Fibroblast of skin of left biceps (primary cell): Measurements from ENCODE around the gene SPAG16.
A peak's percentile ranks its signal among the peaks of the same experiment; 100 is the strongest.
"Not testable (repeated sequence)": the region's sequence is repeated elsewhere in the genome, so short reads cannot be mapped to it uniquely, and the experiment has no call there.

Experiments
- DNase-seq, 2 experiments: peaks; one replicate each; pipeline ENCODE4 v3.0.0-alpha.2; 2013; ENCODE audit warnings: low read depth in 2 of 2

The SPAG16 gene

DNA sequence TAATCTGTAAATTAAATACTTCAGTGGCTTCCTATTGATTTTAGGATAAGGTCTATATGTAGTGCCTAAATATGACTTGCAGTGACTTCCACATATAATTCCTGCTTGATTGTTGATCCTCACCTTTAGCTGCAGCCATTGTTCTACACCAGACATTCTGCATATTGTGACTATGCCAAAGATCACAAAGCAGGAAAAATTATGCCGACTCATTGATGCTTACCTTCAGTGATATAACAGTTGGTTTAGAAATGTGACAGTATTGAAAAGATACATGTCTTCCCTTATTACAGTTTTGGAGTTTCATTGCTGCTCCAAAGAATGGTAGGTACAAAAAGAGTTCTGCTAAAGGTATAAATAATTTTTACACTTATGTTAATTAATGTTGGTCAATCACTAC, 12.3 kb upstream of the SPAG16 start:
- no peak for DNase-seq

DNA sequence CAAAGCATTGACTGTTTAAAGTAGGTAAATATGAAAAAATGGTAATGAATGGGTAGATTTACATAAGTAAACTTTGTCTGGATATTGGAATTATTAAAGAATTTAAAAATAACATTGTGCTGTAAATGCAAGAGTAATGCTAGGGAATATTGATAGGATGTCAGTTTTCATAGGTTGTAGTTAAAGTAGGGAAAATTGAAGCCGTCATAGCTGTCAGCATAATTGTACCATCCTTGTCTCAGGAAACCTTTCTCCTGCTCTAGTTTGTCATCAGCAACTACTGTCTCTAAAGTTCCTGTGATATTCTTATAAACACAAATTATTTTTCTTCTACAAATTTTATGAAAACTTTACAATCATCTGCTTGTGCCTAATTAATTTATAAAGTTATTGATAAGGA, 10.1 kb upstream of the SPAG16 start:
- no peak for DNase-seq

DNA sequence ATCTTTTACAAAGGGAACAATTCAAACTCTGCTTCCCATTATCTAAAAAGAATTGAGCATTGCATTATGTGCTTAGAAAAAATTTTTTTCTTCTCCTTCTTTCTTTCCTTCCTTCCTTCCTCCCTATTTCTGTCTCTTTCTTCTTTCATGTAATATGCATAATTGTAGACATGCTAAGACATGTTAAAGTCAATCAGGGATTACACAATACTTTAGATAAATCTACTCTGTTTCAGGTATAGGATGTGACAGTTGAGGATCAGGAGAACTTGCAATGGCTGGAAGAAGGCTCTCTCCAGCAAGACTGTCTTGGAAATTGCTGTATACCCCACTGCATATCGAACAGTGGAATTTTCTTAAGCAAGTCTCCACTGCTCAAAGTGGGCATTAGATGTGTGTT, 9.0 kb upstream of the SPAG16 start:
- DNase-seq: no peak

DNA sequence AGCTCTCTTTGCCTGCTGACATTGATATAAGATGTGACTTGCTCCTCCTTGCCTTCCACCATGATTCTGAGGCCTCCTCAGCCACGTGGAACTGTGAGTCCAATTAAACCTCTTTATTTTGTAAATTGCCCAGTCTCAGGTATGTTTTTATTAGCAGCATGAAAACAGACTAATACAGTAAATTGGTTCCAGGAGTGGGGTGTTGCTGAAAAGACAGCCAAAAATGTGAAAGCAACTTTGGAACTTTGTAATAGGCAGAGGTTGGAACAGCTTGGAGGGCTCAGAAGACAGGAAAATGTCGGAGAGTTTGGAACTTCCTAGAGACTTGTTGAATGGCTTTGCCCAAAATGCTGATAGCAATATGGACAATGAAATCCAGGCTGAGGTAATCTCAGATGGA, 7.1 kb upstream of the SPAG16 start:
- DNase-seq: not testable (repeated sequence)

DNA sequence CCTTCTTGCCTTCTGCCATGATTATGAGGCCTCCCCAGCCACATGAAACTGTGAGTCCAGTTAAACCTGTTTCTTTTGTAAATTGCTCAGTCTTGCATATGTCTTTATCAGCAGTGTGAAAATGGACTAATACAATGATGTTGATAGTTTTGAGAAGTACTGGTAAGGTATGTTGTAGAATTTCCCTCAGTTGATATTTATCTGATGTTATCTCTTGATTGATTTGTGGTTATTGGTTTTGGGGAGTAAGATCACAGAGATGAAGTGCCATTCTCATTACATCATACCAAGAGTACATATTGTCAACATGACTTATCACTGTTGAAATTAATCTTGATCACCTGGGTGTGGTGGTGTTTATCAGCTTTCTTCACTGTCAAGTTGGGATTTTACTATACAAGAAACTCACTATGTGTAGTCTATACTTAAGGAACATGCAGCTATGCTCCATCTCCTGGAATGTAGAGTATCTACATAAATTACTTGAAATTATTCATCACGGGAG, 5.1 kb upstream of the SPAG16 start:
- DNase-seq: no peak

DNA sequence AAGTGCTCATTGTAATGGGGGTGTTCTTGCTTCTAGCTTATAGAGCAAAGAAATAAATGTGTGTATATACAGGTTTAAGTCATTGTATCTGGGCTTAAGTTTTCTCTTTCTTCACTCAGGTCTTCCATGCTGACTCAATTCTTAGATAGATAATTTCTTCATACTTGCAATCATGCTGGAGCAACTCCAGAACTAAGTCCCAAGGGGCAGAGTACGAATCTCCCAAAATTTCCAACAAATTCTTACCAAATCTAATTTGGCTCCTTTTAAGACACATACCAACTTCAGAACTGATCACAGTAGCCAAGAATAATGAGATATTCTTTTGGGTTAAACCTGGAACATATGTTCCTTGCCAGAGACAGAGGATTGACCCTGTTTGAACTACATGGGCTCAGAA, 4.3 kb upstream of the SPAG16 start:
- peak; percentile 68 to 76 for DNase-seq

DNA sequence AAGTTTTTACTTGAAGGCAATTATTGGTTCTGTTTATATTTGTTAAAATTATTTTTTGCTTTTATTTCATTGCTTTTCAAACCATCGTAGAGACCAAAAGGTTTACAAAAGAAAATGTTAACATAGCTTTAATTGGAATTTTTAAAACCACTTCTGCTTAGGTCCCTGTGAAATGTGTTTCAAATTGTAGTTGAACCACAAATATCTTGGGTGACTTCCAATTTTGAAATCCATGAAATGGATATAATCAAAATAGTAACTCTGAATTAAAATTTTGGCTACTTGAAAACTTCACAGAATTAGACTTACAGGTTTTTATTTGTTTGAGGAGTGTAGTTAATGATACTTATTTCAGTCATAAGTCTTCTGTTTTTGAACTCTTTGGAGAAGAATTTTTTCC, 3.1 kb upstream of the SPAG16 start:
- peak; percentile 58 to 60 for DNase-seq

DNA sequence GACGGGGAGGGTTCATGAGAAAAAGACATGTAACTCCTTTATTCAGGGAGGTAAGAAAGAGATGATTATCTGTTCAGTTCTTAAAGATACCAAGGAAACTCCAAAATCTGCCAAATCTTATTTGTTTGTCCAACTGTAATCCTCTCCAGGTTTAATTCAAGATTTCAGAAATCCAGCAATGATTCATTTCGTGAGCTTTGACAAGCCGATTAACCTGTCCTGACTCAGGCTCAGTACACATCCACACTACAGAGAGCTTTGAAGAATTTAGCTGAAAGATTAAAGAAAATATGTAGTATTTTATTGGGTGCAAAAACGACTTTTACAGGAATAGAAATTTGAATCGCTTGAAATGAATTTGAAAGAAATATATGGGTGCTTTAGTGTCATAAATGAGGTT, 1.1 kb downstream of the SPAG16 start:
- DNase-seq: no peak

DNA sequence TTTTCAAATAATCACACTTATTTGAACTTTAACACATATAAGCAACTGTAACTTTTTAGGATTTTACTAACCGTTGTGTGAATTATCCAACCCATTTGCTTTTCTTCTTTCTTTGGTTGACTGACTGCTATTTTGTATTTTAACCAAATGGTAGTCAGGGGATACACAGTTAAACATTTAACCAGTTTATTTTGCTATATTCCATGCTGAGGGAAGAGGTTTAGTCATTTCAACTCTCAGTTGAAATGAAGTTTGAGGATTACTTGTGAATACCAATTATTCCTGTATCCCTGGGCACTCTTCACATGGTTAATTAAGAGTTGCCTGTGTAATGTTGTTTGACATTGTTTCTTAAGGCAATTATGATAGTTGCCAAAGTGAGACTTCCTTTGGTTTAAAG, 1.9 kb downstream of the SPAG16 start:
- no peak for DNase-seq

DNA sequence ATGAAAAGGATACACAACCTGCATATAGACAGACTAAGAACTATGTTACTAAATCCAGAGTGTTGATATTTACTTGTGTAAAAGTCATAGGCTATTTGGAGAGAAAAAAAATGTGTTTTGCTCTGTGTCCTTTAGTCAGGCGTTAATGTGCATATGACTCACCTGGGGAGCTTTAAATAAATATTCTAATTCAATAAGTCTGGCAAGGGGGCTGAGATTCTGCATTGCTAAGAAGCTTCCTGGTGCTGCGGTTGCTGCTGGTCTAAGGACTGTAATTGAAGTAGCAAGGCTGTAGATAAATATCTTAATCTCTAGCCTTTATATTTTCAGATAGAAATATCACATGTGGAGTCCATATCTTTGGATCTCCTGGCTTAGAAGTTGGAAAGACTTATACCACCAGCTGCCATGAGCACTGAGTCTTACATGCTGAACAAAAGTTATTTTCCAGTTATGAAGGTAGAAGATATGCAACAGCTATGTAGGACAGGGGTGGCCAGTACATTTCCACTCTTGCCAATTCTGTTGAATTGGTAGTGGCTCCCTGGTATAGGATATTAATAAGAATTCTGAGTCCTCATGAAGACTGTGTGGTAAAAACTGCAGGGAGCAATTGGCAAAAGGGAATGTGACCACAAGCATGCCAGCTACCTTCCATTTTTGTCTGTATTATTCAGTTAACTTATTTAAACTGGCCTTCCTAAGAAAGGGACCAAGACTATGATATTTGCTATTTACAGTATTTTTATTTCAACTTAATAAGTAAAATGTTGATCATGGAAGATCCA, 4.8 kb downstream of the SPAG16 start:
- no peak for DNase-seq

DNA sequence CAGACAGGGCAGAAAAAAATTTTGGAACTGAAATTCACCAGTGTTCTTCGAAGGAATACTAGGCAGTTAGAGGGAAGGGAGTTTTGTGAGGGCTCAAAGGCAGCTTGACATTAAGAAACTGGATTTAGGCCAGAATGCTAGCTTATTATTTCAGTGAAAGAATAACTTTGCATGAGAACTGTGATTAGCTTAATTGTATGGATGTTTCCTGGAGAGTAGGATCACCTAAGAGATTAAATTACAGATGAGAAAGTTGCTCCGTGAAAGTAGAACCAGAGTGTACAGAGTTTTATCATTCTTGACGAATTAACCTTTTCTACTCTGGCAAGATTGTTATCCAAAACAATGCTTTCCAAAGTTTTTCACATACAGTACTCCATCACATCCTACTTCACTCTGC, 6.2 kb downstream of the SPAG16 start:
- DNase-seq: no peak

DNA sequence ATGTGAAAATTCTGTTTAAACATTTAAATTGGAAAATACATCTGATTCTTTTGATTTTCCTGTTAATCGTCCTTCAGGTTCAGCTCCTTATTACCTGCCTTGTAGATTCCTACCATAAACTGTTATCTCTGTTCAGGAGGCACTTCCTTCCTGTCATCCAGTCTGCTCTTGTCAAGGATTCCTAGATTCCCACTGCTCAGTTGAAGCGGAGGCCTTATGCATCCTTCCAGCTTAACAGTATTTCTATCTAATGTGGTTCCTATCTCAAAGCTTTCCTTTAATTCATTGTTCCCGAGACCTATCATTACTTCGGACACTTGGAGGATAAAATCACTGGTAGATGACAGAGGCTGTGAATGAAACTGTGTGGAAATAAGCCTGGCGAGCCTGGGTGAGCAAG, 12.0 kb downstream of the SPAG16 start:
- DNase-seq: no peak

DNA sequence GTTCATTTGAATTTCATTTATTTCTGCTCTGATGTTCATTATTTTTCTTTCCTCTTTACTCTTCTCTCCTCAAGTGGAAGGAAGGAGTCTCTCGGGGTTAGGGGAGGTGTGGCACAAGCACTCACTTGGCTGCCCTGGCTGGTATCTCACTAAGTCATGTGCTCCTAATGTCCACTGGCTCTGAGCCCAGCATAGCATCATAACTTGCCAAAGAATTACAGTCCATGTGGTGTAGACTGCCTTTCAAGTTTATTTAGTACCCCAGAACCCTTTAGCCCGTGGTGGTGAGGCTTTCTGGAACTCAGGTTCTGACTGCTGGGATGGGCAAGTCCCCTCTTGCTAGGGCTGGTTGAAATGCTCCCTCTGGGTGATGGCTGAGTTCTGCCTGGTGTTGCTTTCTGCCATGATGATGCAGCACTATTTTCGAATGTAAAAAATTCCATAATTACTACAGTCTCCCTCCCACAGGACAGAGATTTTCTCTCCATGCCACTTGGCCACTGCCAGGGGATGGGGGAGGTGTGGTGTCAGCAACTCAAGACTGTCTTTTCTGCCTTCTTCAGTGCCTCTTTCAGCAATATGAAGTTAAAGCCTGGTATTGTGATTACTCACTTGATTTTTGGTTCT, 22.2 kb downstream of the SPAG16 start:
- DNase-seq: no peak

DNA sequence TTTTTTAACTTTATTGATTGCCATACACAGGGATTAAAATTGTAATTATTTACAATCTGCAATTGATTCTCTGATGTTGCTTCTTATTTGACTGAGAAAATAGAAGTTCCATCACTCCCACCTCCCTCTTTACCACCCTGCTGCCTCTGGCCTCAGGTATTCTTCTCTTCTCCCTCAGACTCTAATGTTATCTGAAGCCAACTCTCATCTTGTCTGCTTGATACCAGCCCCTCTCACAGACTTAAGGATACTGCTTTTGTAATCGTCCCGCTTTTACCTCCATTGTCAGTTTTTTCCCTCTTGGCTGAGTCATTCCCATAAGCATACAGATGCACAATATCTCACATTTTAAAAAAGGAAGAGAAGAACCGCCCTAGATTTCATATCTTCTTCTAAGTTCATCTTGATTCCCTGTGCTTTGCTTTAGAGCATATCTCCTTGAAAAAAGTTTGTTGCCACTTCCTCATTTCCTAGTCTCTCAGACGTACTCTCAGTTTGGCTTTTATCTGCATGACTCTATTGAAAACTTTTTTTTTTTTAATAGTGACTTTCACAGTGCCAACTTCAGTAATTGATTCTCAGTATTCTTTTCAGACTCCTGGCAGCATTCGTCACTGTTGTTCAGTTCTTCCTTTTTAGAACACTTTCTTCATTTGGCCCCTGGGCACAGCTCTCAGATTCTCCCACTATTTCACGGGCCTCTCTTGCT, 31.1 kb downstream of the SPAG16 start:
- no peak for DNase-seq

DNA sequence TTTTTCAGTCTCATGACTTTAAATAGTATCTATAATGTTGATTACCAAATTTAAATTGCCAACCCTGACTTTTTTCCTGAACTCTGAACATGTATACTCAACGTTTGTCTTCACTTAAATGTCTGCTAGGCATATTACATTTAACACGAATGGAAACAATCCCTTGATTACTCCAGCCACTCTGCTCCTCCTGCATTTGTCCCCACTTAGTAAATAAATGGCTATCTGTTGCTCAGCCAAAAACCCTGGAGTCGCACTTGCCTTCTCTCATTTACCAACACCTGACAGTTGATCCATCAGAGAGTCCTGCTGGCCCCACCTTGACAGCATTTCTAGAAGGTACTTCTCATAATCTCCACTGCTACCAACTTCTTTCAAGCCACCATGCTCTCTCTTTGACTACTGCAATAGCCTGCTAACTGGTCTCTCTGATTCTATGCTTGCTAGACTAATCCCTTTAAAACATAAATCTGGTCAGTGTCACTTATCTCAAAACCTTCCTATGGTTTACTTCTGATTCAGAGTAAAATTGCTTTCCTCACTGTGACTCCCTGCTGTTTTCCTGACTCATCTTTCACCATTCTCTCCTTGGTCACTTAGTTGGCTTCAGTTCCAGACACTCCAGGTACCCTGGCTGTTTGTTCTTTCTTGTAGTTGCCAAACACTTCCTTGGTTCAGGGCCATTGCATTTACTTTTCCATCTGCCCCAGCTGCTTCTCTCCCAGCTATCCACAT, 31.9 kb downstream of the SPAG16 start:
- peak in 1 of 2 experiments; percentile 7 for DNase-seq

DNA sequence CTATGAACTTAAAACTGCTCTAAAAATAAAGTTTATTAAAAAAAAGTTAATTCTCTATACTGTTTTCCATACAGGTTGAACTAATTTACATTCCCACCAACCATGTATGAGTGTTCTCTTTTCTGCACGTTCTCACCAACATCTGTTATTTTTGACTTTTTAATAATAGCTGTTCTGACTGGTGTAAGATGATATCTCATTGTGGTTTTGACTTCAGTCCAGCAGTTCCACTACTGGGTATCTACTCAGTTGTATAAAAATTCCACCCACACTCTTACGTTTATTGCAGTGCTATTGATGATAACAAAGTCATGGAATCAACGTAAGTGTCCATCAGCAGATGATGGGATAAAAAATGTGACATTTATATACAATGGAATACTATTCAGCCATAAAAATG, 33.7 kb downstream of the SPAG16 start:
- peak; percentile 53 to 56 for DNase-seq

DNA sequence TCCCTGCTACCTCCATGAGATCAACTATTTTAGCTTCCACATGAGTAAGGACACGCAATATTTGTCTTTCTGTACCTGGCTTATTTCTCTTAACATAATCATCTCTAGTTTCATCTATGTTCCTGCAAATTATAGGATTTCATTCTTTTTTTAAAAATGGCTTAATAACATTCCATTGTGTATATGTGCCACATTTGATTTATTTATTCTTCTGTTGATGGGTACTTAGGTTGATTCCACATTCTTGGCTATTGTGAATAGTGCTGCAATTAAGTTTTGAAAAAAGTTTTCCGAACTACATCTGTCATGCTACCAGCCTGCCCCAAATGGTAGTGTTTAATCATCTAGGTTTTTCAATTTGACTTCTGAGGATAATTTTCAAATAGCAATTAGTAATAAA, 36.3 kb downstream of the SPAG16 start:
- DNase-seq: no peak

DNA sequence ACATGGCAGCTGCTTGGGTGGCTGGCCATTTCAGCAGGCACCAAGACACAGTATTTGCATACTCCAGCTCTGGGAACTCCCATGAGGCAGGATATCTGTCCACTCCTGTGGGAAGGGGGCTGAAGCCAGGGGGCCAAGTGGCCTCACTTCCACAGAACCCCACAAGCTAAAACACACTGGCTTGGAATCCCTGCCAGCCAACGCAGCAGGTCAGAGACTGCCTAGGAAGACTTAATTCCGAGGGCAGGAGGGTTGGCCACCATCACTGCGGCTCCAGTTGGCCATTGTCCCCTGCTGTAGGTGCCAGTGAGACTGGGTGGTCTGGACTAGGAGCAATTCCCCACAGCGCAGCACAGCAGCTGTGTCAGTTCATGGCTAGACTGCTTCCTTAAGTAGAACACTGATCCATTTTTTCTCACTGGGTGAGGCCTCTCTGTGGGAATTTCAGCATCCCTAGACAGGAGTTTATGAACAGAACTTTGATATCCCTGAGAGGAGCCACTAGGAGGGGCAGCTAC, 52.0 kb downstream of the SPAG16 start:
- no peak for DNase-seq

DNA sequence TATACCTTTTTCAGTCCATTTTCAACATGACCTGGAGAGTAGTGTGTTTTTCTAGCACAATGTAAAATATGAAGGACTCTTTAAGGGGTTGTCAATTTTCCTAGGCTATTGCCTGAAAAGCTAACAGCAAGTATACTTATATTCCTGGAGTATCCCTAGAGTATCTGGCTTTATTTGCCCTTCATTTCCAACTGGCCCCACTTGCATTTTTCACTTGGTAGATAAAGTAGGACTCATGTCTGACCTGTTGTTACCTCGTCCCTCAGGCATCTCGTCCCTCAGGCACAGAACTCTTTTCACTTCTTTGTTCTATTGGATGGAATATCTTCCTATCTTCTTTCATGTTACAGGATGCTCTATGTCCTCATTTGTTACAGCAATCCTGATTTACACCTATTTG, 69.2 kb downstream of the SPAG16 start:
- no peak for DNase-seq

DNA sequence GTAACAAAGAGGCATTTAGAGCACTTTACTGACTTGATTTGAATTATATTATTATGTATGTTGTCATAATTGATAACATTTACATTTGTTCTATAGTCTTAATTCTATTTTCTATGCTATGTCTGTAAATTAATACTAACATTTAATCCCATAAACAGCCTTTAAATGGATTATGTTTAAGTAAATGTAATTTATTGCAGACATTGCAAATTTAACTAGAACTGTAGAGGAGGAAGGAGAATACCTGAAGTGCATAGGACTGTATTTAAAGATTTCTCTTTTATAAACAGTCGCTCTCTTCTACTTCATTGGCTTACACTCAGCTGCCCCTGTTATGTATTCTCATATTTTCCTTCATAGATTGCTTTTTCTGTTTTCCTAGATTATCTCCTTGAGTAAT, 92.4 kb downstream of the SPAG16 start:
- DNase-seq: no peak

DNA sequence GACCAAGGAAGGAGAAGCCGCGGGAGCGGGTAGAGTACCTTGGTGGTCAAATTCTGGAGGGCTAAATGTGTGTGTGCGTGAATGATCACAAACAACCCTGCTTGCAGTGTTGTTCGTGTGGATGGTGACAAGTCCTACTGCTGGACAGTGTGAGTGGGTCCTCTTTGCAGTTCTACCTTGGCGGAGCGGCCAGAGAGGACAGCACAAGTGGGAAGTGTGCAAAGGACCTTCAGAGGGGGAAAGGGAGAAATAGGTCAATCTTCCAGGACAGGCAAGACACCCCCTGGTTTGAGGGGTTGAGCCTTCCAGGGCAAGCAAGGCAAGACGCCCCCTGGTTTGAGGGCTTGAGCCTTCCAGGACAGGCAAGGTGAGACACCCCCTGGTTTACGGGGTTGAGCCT, 122.8 kb downstream of the SPAG16 start:
- not testable (repeated sequence) for DNase-seq
